ENCODE data around the gene FUNDC1.
"Not testable (repeated sequence)": the region's sequence is repeated elsewhere in the genome, so short reads cannot be mapped to it uniquely, and the experiment has no call there.

FUNDC1 gene

GRCh38 chrX:44542567-44543325 lies at the start of gene FUNDC1:
FUNDC1 (minus strand) TSS chrX:44542859; CDS start chrX:44542832, 27 bp downstream.
- peak within 1 kb of the TSS; percentile 60 for H3K4me3 ChIP-seq (ENCODE audit: low read length)
- H3K9ac ChIP-seq (ENCODE audit: low read length): peak within 1 kb of the TSS; percentile 93
- peaks cover 4% of the 10 kb centered on the region for H3K4me1 ChIP-seq (ENCODE audit: control insufficient read depth, insufficient read depth, low read length)
- H3K27me3 ChIP-seq (ENCODE audit: control insufficient read depth, insufficient read depth, low read length): no peaks in the 10 kb centered on the region
- no peaks in the 10 kb centered on the region for H3K9me3 ChIP-seq (ENCODE audit: control insufficient read depth, low read length)
- no peaks in the 10 kb centered on the region for H3K36me3 ChIP-seq (ENCODE audit: control insufficient read depth, insufficient read depth, low read length)

GRCh38 chrX:44585866-44586265 lies 43.2 kb upstream of the FUNDC1 start:
- H3K36me3 ChIP-seq (ENCODE audit: control insufficient read depth, insufficient read depth, low read length): no peaks in the 10 kb centered on the region
- no peak overlapping the region for H3K4me3 ChIP-seq (ENCODE audit: low read length)
- H3K9ac ChIP-seq (ENCODE audit: low read length): no peak overlapping the region
- no peaks in the 10 kb centered on the region for H3K9me3 ChIP-seq (ENCODE audit: control insufficient read depth, low read length)
- H3K4me1 ChIP-seq (ENCODE audit: control insufficient read depth, insufficient read depth, low read length): no peaks in the 10 kb centered on the region
- H3K27me3 ChIP-seq (ENCODE audit: control insufficient read depth, insufficient read depth, low read length): no peaks in the 10 kb centered on the region

GRCh38 chrX:44580466-44580865 lies 37.8 kb upstream of the FUNDC1 start:
- Histone ChIP-seq H3K9me3 (ENCODE audit: control insufficient read depth, low read length) (no peaks in the 10 kb centered on the region), H3K27me3 (ENCODE audit: control insufficient read depth, insufficient read depth, low read length) (no peaks in the 10 kb centered on the region), H3K4me1 (ENCODE audit: control insufficient read depth, insufficient read depth, low read length) (no peaks in the 10 kb centered on the region), H3K9ac (ENCODE audit: low read length) (no peak overlapping the region), H3K4me3 (ENCODE audit: low read length) (no peak overlapping the region), H3K36me3 (ENCODE audit: control insufficient read depth, insufficient read depth, low read length) (no peaks in the 10 kb centered on the region)

GRCh38 chrX:44572340-44572938 lies 29.8 kb upstream of the FUNDC1 start:
- Histone ChIP-seq H3K9ac (ENCODE audit: low read length) (no peak overlapping the region), H3K4me1 (ENCODE audit: control insufficient read depth, insufficient read depth, low read length) (no peaks in the 10 kb centered on the region), H3K27me3 (ENCODE audit: control insufficient read depth, insufficient read depth, low read length) (no peaks in the 10 kb centered on the region), H3K36me3 (ENCODE audit: control insufficient read depth, insufficient read depth, low read length) (no peaks in the 10 kb centered on the region), H3K9me3 (ENCODE audit: control insufficient read depth, low read length) (no peaks in the 10 kb centered on the region), H3K4me3 (ENCODE audit: low read length) (no peak overlapping the region)

- Histone ChIP-seq H3K9me3 (ENCODE audit: control insufficient read depth, low read length) (no peaks in the 10 kb centered on the region), H3K27me3 (ENCODE audit: control insufficient read depth, insufficient read depth, low read length) (no peaks in the 10 kb centered on the region), H3K36me3 (ENCODE audit: control insufficient read depth, insufficient read depth, low read length) (no peaks in the 10 kb centered on the region), H3K9ac (ENCODE audit: low read length) (no peak overlapping the region), H3K4me1 (ENCODE audit: control insufficient read depth, insufficient read depth, low read length) (no peaks in the 10 kb centered on the region), H3K4me3 (ENCODE audit: low read length) (no peak overlapping the region)
These were observed 27.9 kb upstream of the FUNDC1 start for GRCh38 chrX:44570522-44570921.

- Histone ChIP-seq H3K9me3 (ENCODE audit: control insufficient read depth, low read length) (no peaks in the 10 kb centered on the region), H3K27me3 (ENCODE audit: control insufficient read depth, insufficient read depth, low read length) (no peaks in the 10 kb centered on the region), H3K36me3 (ENCODE audit: control insufficient read depth, insufficient read depth, low read length) (no peaks in the 10 kb centered on the region), H3K9ac (ENCODE audit: low read length) (no peak overlapping the region), H3K4me3 (ENCODE audit: low read length) (no peak overlapping the region), H3K4me1 (ENCODE audit: control insufficient read depth, insufficient read depth, low read length) (no peaks in the 10 kb centered on the region)
These were observed 26.5 kb upstream of the FUNDC1 start for GRCh38 chrX:44569122-44569521.

GRCh38 chrX:44568196-44568595 lies 25.5 kb upstream of the FUNDC1 start:
- H3K27me3 ChIP-seq (ENCODE audit: control insufficient read depth, insufficient read depth, low read length): no peaks in the 10 kb centered on the region
- no peak overlapping the region for H3K9ac ChIP-seq (ENCODE audit: low read length)
- H3K4me1 ChIP-seq (ENCODE audit: control insufficient read depth, insufficient read depth, low read length): no peaks in the 10 kb centered on the region
- H3K4me3 ChIP-seq (ENCODE audit: low read length): no peak overlapping the region
- H3K9me3 ChIP-seq (ENCODE audit: control insufficient read depth, low read length): no peaks in the 10 kb centered on the region
- no peaks in the 10 kb centered on the region for H3K36me3 ChIP-seq (ENCODE audit: control insufficient read depth, insufficient read depth, low read length)

GRCh38 chrX:44561896-44562295 lies 19.2 kb upstream of the FUNDC1 start:
- not testable (repeated sequence) for H3K36me3 ChIP-seq (ENCODE audit: control insufficient read depth, insufficient read depth, low read length); H3K4me1 ChIP-seq (ENCODE audit: control insufficient read depth, insufficient read depth, low read length); H3K9ac ChIP-seq (ENCODE audit: low read length); H3K9me3 ChIP-seq (ENCODE audit: control insufficient read depth, low read length); H3K4me3 ChIP-seq (ENCODE audit: low read length); H3K27me3 ChIP-seq (ENCODE audit: control insufficient read depth, insufficient read depth, low read length)

- Histone ChIP-seq H3K9me3 (ENCODE audit: control insufficient read depth, low read length) (no peaks in the 10 kb centered on the region), H3K9ac (ENCODE audit: low read length) (no peak overlapping the region), H3K4me3 (ENCODE audit: low read length) (no peak overlapping the region), H3K27me3 (ENCODE audit: control insufficient read depth, insufficient read depth, low read length) (no peaks in the 10 kb centered on the region), H3K4me1 (ENCODE audit: control insufficient read depth, insufficient read depth, low read length) (no peaks in the 10 kb centered on the region), H3K36me3 (ENCODE audit: control insufficient read depth, insufficient read depth, low read length) (no peaks in the 10 kb centered on the region)
These were observed 7.9 kb upstream of the FUNDC1 start for GRCh38 chrX:44550563-44550962.

- not testable (repeated sequence) for H3K4me1 ChIP-seq (ENCODE audit: control insufficient read depth, insufficient read depth, low read length); H3K4me3 ChIP-seq (ENCODE audit: low read length); H3K9ac ChIP-seq (ENCODE audit: low read length); H3K9me3 ChIP-seq (ENCODE audit: control insufficient read depth, low read length); H3K36me3 ChIP-seq (ENCODE audit: control insufficient read depth, insufficient read depth, low read length); H3K27me3 ChIP-seq (ENCODE audit: control insufficient read depth, insufficient read depth, low read length)
These were observed 2.8 kb upstream of the FUNDC1 start for GRCh38 chrX:44545454-44545853.

- H3K9ac ChIP-seq (ENCODE audit: low read length): no peak overlapping the region
- no peaks in the 10 kb centered on the region for H3K27me3 ChIP-seq (ENCODE audit: control insufficient read depth, insufficient read depth, low read length)
- no peaks in the 10 kb centered on the region for H3K9me3 ChIP-seq (ENCODE audit: control insufficient read depth, low read length)
- peaks cover 4% of the 10 kb centered on the region for H3K4me1 ChIP-seq (ENCODE audit: control insufficient read depth, insufficient read depth, low read length)
- H3K4me3 ChIP-seq (ENCODE audit: low read length): no peak overlapping the region
- no peaks in the 10 kb centered on the region for H3K36me3 ChIP-seq (ENCODE audit: control insufficient read depth, insufficient read depth, low read length)
These were observed 1.4 kb upstream of the FUNDC1 start for GRCh38 chrX:44544036-44544435.

- no peaks in the 10 kb centered on the region for H3K9me3 ChIP-seq (ENCODE audit: control insufficient read depth, low read length)
- H3K36me3 ChIP-seq (ENCODE audit: control insufficient read depth, insufficient read depth, low read length): no peaks in the 10 kb centered on the region
- no peaks in the 10 kb centered on the region for H3K27me3 ChIP-seq (ENCODE audit: control insufficient read depth, insufficient read depth, low read length)
- no peak overlapping the region for H3K4me3 ChIP-seq (ENCODE audit: low read length)
- H3K9ac ChIP-seq (ENCODE audit: low read length): no peak overlapping the region
- H3K4me1 ChIP-seq (ENCODE audit: control insufficient read depth, insufficient read depth, low read length): no peaks in the 10 kb centered on the region
These were observed 6.5 kb downstream of the FUNDC1 start for GRCh38 chrX:44536198-44536597.
